WI38 (cell line): ENCODE results near the gene DMRT1.
A peak's percentile ranks its signal among the peaks of the same experiment; 100 is the strongest.

Experiments
- H3K4me3 ChIP-seq: 2 replicates; pipeline ENCODE4 v1.5.1; 2011; ENCODE audit warnings: low read depth, mild to moderate bottlenecking, control low read depth, low read length
- CTCF ChIP-seq: IDR thresholded peaks from 2 replicates; pipeline ENCODE4 v1.5.1; 2012; ENCODE audit warnings: low read depth, mild to moderate bottlenecking, control low read depth, low read length

The DMRT1 gene

GRCh38 chr9:883011-883410, 41.5 kb downstream of the DMRT1 start:
- no peak for TF ChIP-seq CTCF
- no peak overlapping the region for H3K4me3 ChIP-seq

- H3K4me3 ChIP-seq: no peak overlapping the region
- no peak for TF ChIP-seq CTCF
These were observed 45.4 kb downstream of the DMRT1 start for GRCh38 chr9:886886-887285.

GRCh38 chr9:892123-892522, 50.6 kb downstream of the DMRT1 start:
- no peak overlapping the region for H3K4me3 ChIP-seq
- no peak for TF ChIP-seq CTCF

GRCh38 chr9:893115-893514, 51.6 kb downstream of the DMRT1 start:
- H3K4me3 ChIP-seq: no peak overlapping the region
- no peak for TF ChIP-seq CTCF

GRCh38 chr9:893843-894420, 52.4 kb downstream of the DMRT1 start:
- TF ChIP-seq CTCF: peak; percentile 66; the same call in 1 of the 2 replicates
- no peak overlapping the region for H3K4me3 ChIP-seq

GRCh38 chr9:899440-900184, 58.1 kb downstream of the DMRT1 start:
- TF ChIP-seq CTCF: no peak
- no peak overlapping the region for H3K4me3 ChIP-seq

- H3K4me3 ChIP-seq: no peak overlapping the region
- TF ChIP-seq CTCF: no peak
These were observed 62.4 kb downstream of the DMRT1 start for GRCh38 chr9:903886-904285.
